ENCODE results near the gene NTN1. TPM values are rescaled to one million over a fixed set of nuclear protein-coding genes. Genes with fewer than 3 reads are reported as not detected.
"Not testable (repeated sequence)": the region's sequence is repeated elsewhere in the genome, so short reads cannot be mapped to it uniquely, and the experiment has no call there.

Gene NTN1
- 0.06 TPM in 2 replicates for polyA plus RNA-seq (2011; rRNA removed)
- 0.10 and 0.19 TPM in 2 replicates for polyA minus RNA-seq (2011; rRNA and poly(A)+ RNA removed)

- ChIA-PET POLR2A (interaction anchor here (0.6 kb wide), 1 partner anchor 9 kb away, joined by 3 read pairs; no protein-coding TSS in a partner anchor), CTCF (interaction anchor here (1.2 to 1.7 kb wide), 3 partner anchors 23 to 492 kb away, joined by 3 to 6 read pairs (median 5); no protein-coding TSS in a partner anchor)
- DNase-seq (ENCODE audit: low read depth) = no peak
- no peak for TF ChIP-seq CTCF (IDR thresholded peaks at IDR 0.05; ENCODE audit: insufficient read depth, low read depth, low read length)
- Histone ChIP-seq H3K36me3 (ENCODE audit: control insufficient read depth, insufficient read depth, low read length) (no peaks in the 10 kb centered on the region), H3K27me3 (ENCODE audit: control insufficient read depth, insufficient read depth, low read length) (peaks cover 34% of the 10 kb centered on the region), H3K4me3 (ENCODE audit: low read depth, low read length) (peak within 1 kb of the TSS; percentile 40)
These were observed at the start of gene NTN1 for GRCh38 chr17:9021158-9021991. NTN1 (plus strand) TSS chr17:9021510; CDS start chr17:9022374, 864 bp downstream.

- Histone ChIP-seq H3K27me3 (ENCODE audit: control insufficient read depth, insufficient read depth, low read length) (no peaks in the 10 kb centered on the region), H3K4me3 (ENCODE audit: low read depth, low read length) (no peak overlapping the region), H3K36me3 (ENCODE audit: control insufficient read depth, insufficient read depth, low read length) (no peaks in the 10 kb centered on the region)
- ChIA-PET CTCF (interaction anchor here (1.9 kb wide), 1 partner anchor 20 kb away, joined by 5 read pairs; no protein-coding TSS in a partner anchor), POLR2A (no interaction called here)
- no peak for DNase-seq (ENCODE audit: low read depth)
- TF ChIP-seq CTCF (IDR thresholded peaks at IDR 0.05; ENCODE audit: insufficient read depth, low read depth, low read length) = no peak
These were observed 46.1 kb upstream of the NTN1 start for GRCh38 chr17:8975091-8975725.

GRCh38 chr17:8976638-8977037 is 44.7 kb upstream of the NTN1 start:
- no peak overlapping the region for H3K4me3 ChIP-seq (ENCODE audit: low read depth, low read length)
- POLR2A ChIA-PET = no interaction called here
- H3K36me3 ChIP-seq (ENCODE audit: control insufficient read depth, insufficient read depth, low read length) = no peaks in the 10 kb centered on the region
- no peak for DNase-seq (ENCODE audit: low read depth)
- CTCF ChIA-PET = interaction anchor here (1.0 to 1.9 kb wide), 2 partner anchors 18 to 545 kb away, joined by 3 to 5 read pairs; no protein-coding TSS in a partner anchor
- no peak for TF ChIP-seq CTCF (IDR thresholded peaks at IDR 0.05; ENCODE audit: insufficient read depth, low read depth, low read length)
- H3K27me3 ChIP-seq (ENCODE audit: control insufficient read depth, insufficient read depth, low read length) = no peaks in the 10 kb centered on the region

- H3K27me3 ChIP-seq (ENCODE audit: control insufficient read depth, insufficient read depth, low read length) = no peaks in the 10 kb centered on the region
- TF ChIP-seq CTCF (IDR thresholded peaks at IDR 0.05; ENCODE audit: insufficient read depth, low read depth, low read length) = no peak
- no peaks in the 10 kb centered on the region for H3K36me3 ChIP-seq (ENCODE audit: control insufficient read depth, insufficient read depth, low read length)
- ChIA-PET CTCF (no interaction called here), POLR2A (no interaction called here)
- DNase-seq (ENCODE audit: low read depth) = no peak
- no peak overlapping the region for H3K4me3 ChIP-seq (ENCODE audit: low read depth, low read length)
These were observed 41.6 kb upstream of the NTN1 start for GRCh38 chr17:8979715-8980114.

- CTCF ChIA-PET = no interaction called here
- Histone ChIP-seq H3K36me3 (ENCODE audit: control insufficient read depth, insufficient read depth, low read length) (no peaks in the 10 kb centered on the region), H3K4me3 (ENCODE audit: low read depth, low read length) (no peak overlapping the region), H3K27me3 (ENCODE audit: control insufficient read depth, insufficient read depth, low read length) (no peaks in the 10 kb centered on the region)
- POLR2A ChIA-PET = no interaction called here
- no peak for DNase-seq (ENCODE audit: low read depth)
- TF ChIP-seq CTCF (IDR thresholded peaks at IDR 0.05; ENCODE audit: insufficient read depth, low read depth, low read length) = no peak
These were observed 39.9 kb upstream of the NTN1 start for GRCh38 chr17:8981443-8981842.

GRCh38 chr17:8984225-8984624 is 37.1 kb upstream of the NTN1 start:
- ChIA-PET POLR2A (interaction anchor here (0.6 kb wide), 1 partner anchor 571 kb away, joined by 3 read pairs; no protein-coding TSS in a partner anchor), CTCF (interaction anchor here (2.0 kb wide), 1 partner anchor 14 kb away, joined by 7 read pairs; no protein-coding TSS in a partner anchor)
- not testable (repeated sequence) for DNase-seq (ENCODE audit: low read depth); H3K36me3 ChIP-seq (ENCODE audit: control insufficient read depth, insufficient read depth, low read length); H3K4me3 ChIP-seq (ENCODE audit: low read depth, low read length); H3K27me3 ChIP-seq (ENCODE audit: control insufficient read depth, insufficient read depth, low read length)

All from BJ (cell line).